Osteocyte (in vitro differentiated cells): ENCODE data around the gene ADGRG4. TPM values are rescaled to one million over a fixed set of nuclear protein-coding genes. Genes with fewer than 3 reads are reported as not detected.

Experiments used
- DNase-seq: peaks from one replicate; pipeline ENCODE4 v3.0.0; 2021; ENCODE audit warnings: mixed read lengths; ENCODE audit not compliant: unreplicated experiment; ENCODE audit errors: extremely low spot score
- H3K27ac Mint-ChIP-seq: one replicate; pipeline ENCODE4 v1.8.0; 2021; ENCODE audit warnings: mild to moderate bottlenecking, mixed read lengths; ENCODE audit not compliant: unreplicated experiment
- H3K27me3 Mint-ChIP-seq: one replicate; pipeline ENCODE4 v1.8.0; 2021; ENCODE audit warnings: mixed read lengths; ENCODE audit not compliant: unreplicated experiment
- H3K36me3 Mint-ChIP-seq: one replicate; pipeline ENCODE4 v1.8.0; 2021; ENCODE audit warnings: mixed read lengths; ENCODE audit not compliant: unreplicated experiment
- H3K4me1 Mint-ChIP-seq: one replicate; pipeline ENCODE4 v1.8.0; 2021; ENCODE audit warnings: mixed read lengths; ENCODE audit not compliant: unreplicated experiment
- H3K4me3 Mint-ChIP-seq: one replicate; pipeline ENCODE4 v1.8.0; 2021; ENCODE audit warnings: mild to moderate bottlenecking, moderate library complexity, mixed read lengths; ENCODE audit not compliant: unreplicated experiment
- H3K9me3 Mint-ChIP-seq: one replicate; pipeline ENCODE4 v1.8.0; 2021; ENCODE audit warnings: mixed read lengths; ENCODE audit not compliant: unreplicated experiment
- total RNA-seq: library from RNA; stranded (reverse); gene quantifications from 2 replicates; pipeline ENCODE4 v1.2.1, GENCODE V29; 2021
- TF ChIP-seq, protein P1 (sequence below): fragments of 200-600 bp; sonication (generic); IDR thresholded peaks from 2 replicates; pipeline ENCODE4 v1.5.0; 2021; ENCODE audit warnings: antibody characterized with exemption, mild to moderate bottlenecking, moderate library complexity

The ADGRG4 gene
- total RNA-seq, 1 donor from 2014 or later, result 0.16 TPM

DNA sequence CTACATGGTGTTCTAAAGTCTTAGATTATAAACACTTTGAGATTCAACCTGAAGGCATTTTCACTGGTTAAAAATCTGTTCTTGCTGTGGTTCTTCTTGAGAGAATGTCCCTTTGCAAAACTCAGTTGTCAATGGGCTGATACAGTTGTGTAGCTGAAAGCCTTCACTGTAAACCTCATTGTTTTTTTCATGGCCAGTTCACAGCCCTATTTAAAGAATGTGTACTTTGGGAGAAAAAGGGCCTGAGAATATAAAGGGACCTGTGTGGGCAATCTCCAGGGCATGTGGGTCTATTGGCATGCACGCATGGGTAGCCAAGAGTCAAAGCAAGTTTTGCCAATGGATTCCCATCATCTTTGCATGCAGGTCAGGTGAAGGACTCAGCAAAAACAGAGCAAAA lies 41.8 kb upstream of the ADGRG4 start:
- no peaks in the 10 kb centered on the region for H3K36me3 Mint-ChIP-seq
- H3K27me3 Mint-ChIP-seq, result no peaks in the 10 kb centered on the region
- DNase-seq, result no peak
- no peak overlapping the region for H3K4me3 Mint-ChIP-seq
- peaks cover 4% of the 10 kb centered on the region for H3K9me3 Mint-ChIP-seq
- TF ChIP-seq, protein P1, sequence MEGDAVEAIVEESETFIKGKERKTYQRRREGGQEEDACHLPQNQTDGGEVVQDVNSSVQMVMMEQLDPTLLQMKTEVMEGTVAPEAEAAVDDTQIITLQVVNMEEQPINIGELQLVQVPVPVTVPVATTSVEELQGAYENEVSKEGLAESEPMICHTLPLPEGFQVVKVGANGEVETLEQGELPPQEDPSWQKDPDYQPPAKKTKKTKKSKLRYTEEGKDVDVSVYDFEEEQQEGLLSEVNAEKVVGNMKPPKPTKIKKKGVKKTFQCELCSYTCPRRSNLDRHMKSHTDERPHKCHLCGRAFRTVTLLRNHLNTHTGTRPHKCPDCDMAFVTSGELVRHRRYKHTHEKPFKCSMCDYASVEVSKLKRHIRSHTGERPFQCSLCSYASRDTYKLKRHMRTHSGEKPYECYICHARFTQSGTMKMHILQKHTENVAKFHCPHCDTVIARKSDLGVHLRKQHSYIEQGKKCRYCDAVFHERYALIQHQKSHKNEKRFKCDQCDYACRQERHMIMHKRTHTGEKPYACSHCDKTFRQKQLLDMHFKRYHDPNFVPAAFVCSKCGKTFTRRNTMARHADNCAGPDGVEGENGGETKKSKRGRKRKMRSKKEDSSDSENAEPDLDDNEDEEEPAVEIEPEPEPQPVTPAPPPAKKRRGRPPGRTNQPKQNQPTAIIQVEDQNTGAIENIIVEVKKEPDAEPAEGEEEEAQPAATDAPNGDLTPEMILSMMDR, result no peak
- H3K27ac Mint-ChIP-seq, result peak overlapping the region; percentile 85
- H3K4me1 Mint-ChIP-seq, result peaks cover 80% of the 10 kb centered on the region

DNA sequence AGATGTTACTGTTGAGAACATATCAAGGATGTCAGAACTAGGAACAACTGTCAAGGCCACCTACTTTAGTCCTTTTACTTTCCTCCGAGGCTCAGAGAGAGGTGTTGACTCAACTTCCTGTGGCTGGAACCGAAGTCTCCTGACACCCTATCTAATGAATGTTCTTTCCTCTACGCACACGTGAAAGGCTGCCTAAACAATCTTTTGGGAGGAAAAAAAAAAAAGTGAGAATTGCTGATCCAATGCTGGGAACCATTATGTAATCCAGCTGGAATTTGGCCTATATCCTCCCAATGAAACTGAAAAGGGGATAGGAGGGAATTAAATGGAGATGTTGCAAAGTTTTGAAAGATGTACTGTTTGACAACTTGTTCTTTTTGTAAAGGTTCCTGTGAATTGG lies 41.2 kb upstream of the ADGRG4 start:
- TF ChIP-seq, protein P1, result no peak
- H3K27me3 Mint-ChIP-seq, result no peaks in the 10 kb centered on the region
- H3K9me3 Mint-ChIP-seq, result peaks cover 4% of the 10 kb centered on the region
- H3K27ac Mint-ChIP-seq, result peak overlapping the region; percentile 85
- no peak for DNase-seq
- H3K4me1 Mint-ChIP-seq, result peaks cover 76% of the 10 kb centered on the region
- no peaks in the 10 kb centered on the region for H3K36me3 Mint-ChIP-seq
- H3K4me3 Mint-ChIP-seq, result no peak overlapping the region

DNA sequence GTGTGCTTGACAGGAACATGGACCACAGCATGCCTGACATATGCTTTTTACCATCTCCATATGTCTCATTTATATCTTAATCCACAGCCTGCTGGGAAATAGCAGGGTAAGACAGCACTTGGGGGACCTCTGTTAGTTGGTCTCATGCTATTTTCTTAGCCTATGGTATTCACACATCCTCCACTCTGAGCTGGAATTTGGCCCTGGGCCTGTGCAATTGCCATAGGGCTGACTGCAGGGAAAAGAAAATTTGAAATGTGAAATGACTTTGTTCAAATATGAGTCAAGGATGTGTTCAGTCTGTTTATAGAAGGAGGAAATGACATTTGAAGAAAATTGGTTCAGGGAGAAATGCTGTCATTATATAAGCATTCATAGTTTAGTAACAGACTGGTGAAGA lies 40.0 kb upstream of the ADGRG4 start:
- TF ChIP-seq, protein P1, result no peak
- no peaks in the 10 kb centered on the region for H3K27me3 Mint-ChIP-seq
- DNase-seq, result peak; percentile 84

DNA sequence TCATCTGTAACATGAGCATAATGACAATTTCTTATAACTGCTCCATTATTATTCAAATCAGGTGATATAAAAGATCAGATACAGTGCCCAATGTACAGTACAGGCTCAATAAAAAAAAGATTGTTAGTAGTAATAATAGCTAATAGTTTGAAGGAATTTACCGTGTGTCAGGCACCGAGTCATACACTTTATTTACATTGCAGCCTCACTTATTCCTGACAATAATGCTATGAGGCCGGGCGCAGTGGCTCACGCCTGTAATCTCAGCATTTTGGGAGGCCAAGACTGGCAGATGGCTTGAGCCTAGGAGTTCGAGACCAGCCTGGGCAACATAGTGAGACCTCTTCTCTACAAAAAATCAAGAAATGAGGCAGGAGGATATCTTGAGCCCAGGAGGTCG lies 39.4 kb upstream of the ADGRG4 start:
- TF ChIP-seq, protein P1, result no peak
- Mint-ChIP-seq H3K4me1 (peaks cover 74% of the 10 kb centered on the region), H3K27ac (peak overlapping the region; percentile 85), H3K9me3 (peaks cover 4% of the 10 kb centered on the region), H3K4me3 (no peak overlapping the region), H3K27me3 (no peaks in the 10 kb centered on the region), H3K36me3 (no peaks in the 10 kb centered on the region)
- DNase-seq, result no peak

More for the DNA sequence above, 40.0 kb upstream of the ADGRG4 start:
- peaks cover 75% of the 10 kb centered on the region for H3K4me1 Mint-ChIP-seq
- H3K4me3 Mint-ChIP-seq, result no peak overlapping the region
- H3K36me3 Mint-ChIP-seq, result no peaks in the 10 kb centered on the region
- peaks cover 4% of the 10 kb centered on the region for H3K9me3 Mint-ChIP-seq
- peak overlapping the region; percentile 85 for H3K27ac Mint-ChIP-seq

DNA sequence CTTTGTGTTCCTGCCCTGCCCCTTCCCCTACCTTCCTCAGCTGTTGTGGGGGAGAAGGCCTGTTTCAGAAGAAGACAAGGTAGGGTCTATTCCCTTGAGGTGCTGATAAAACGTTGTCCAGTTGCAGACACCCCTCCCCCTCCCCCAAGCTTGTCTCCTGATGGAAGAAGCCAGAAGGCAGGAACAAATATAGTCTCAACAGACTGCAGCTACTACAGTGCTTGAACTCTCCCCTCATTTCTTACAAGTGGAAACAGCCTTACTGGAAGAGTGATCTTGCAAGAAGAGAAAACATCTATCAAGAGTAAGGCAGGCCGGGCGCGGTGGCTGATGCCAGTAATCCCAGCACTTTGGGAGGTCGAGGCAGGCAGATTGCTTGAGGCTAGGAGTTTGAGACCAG lies 38.5 kb upstream of the ADGRG4 start:
- H3K4me3 Mint-ChIP-seq, result no peak overlapping the region
- no peak for DNase-seq
- TF ChIP-seq, protein P1, result no peak
- peaks cover 4% of the 10 kb centered on the region for H3K9me3 Mint-ChIP-seq
- no peaks in the 10 kb centered on the region for H3K36me3 Mint-ChIP-seq
- H3K27ac Mint-ChIP-seq, result peak overlapping the region; percentile 85
- no peaks in the 10 kb centered on the region for H3K27me3 Mint-ChIP-seq
- H3K4me1 Mint-ChIP-seq, result peaks cover 65% of the 10 kb centered on the region
